PFSK-1 (cell line): ENCODE measurements around the gene CHST11.

Experiments used
- FOXP2 ChIP-seq: optimal IDR thresholded peaks from 2 replicates; pipeline ENCODE3; 2011; ENCODE audit warnings: borderline replicate concordance, control low read depth, inconsistent platforms; ENCODE audit not compliant: insufficient read depth; ENCODE audit errors: extremely low read length, extremely low read depth
- POLR2AphosphoS5 ChIP-seq: IDR thresholded peaks from 2 replicates; pipeline ENCODE4 v1.6.1; 2012; ENCODE audit warnings: low read depth, mild to moderate bottlenecking, control low read depth, low read length, moderate library complexity
- SIN3A ChIP-seq: IDR thresholded peaks from 2 replicates; pipeline ENCODE4 v1.6.1; 2012; ENCODE audit warnings: mild to moderate bottlenecking, low read length, moderate library complexity, borderline replicate concordance; ENCODE audit not compliant: insufficient read depth
- TAF1 ChIP-seq: IDR thresholded peaks from 2 replicates; pipeline ENCODE4 v1.6.1; 2012; ENCODE audit warnings: low read length, control low read depth, borderline replicate concordance; ENCODE audit not compliant: insufficient read depth
- TF ChIP-seq, protein P1 (sequence below), 2 experiments: IDR thresholded peaks; 2 replicates each; pipeline versions ENCODE4 v1.6.1 to v1.8.0; 2011 to 2012; ENCODE audit warnings: low read depth in 2 of 2, low read length in 2 of 2, control low read depth in 1 of 2, inconsistent platforms in 1 of 2, mild to moderate bottlenecking in 1 of 2, moderate library complexity in 1 of 2; ENCODE audit not compliant: insufficient read depth in 1 of 2

CHST11 gene

DNA sequence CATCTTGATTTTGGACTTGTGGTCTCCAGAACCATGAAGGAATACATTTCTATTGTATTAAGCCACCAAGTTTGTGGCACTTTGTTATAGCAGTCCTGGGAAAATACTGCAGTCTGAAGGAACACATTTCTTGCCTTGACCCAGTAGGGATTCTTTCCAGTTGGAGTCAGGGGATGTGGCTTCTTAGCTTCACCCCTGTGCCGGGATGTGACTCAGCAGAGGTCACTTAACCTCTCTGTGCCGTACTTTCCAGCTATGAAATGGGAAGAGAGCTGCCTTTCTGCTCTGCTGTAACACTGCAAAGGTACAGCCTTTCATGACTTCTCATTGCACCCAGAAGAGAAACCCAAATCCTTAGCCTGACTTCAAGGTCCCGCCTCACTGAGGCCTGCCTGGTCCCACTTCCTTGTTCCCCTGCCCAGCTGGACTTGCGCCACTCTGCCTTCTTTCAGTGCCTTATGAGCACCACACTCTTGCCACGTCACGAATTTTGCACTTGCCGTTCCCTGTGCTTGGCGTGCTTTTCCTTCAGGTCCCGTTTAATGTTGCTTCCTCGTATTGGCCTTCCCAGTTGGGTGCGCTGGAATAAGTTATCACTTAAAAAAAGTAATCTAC, 24.2 kb downstream of the CHST11 start:
- TF ChIP-seq, protein P1, sequence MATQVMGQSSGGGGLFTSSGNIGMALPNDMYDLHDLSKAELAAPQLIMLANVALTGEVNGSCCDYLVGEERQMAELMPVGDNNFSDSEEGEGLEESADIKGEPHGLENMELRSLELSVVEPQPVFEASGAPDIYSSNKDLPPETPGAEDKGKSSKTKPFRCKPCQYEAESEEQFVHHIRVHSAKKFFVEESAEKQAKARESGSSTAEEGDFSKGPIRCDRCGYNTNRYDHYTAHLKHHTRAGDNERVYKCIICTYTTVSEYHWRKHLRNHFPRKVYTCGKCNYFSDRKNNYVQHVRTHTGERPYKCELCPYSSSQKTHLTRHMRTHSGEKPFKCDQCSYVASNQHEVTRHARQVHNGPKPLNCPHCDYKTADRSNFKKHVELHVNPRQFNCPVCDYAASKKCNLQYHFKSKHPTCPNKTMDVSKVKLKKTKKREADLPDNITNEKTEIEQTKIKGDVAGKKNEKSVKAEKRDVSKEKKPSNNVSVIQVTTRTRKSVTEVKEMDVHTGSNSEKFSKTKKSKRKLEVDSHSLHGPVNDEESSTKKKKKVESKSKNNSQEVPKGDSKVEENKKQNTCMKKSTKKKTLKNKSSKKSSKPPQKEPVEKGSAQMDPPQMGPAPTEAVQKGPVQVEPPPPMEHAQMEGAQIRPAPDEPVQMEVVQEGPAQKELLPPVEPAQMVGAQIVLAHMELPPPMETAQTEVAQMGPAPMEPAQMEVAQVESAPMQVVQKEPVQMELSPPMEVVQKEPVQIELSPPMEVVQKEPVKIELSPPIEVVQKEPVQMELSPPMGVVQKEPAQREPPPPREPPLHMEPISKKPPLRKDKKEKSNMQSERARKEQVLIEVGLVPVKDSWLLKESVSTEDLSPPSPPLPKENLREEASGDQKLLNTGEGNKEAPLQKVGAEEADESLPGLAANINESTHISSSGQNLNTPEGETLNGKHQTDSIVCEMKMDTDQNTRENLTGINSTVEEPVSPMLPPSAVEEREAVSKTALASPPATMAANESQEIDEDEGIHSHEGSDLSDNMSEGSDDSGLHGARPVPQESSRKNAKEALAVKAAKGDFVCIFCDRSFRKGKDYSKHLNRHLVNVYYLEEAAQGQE (IDR thresholded peaks at IDR 0.05; ENCODE audit: insufficient read depth in 1 of 2, low read depth in 2 of 2, low read length in 2 of 2), result no peak
- TF ChIP-seq FOXP2, result no peak
- TF ChIP-seq SIN3A, result no peak
- no peak for TF ChIP-seq POLR2AphosphoS5
- TF ChIP-seq TAF1, result no peak

DNA sequence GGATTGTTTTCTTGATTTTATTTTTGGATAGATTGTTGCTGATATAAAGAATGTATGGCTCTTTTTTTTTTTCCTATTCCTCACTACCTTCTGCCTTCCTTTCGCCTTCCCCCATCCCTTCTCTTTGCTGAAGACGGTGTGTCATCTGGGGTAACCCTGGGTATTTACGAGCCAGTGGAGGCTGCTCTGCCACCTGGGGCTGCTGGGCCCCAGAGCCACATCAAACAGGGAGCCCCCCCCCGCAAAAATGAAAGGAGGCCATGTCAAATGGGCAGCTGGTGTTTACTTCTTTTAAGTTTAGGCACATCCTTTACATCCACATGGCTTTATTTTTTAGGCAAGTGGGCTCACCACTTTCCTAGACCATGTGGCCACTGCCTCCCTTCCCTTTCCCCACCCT, 25.4 kb downstream of the CHST11 start:
- TF ChIP-seq, protein P1 (IDR thresholded peaks at IDR 0.05; ENCODE audit: insufficient read depth in 1 of 2, low read depth in 2 of 2, low read length in 2 of 2), result no peak
- TF ChIP-seq SIN3A, result no peak
- TF ChIP-seq FOXP2, result no peak
- no peak for TF ChIP-seq POLR2AphosphoS5
- TF ChIP-seq TAF1, result no peak

DNA sequence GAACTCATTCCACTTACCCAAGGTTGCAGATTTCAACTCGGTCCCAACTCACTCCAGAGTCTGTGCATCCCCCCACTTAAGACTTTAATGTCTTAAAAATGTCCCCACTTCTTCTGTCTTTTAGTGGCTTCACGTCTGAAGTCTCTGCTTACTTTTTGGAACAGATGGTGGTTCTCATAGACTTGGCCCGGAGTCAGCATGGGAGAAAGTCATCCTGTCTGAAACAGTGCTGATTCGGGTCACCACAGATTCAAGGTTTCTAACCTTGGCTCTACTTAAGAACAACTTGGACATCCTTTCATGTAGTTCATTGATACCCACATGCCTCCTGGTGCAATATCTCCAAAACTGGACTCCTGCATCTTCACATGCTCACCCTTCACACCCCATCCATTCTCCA, 26.0 kb downstream of the CHST11 start:
- TF ChIP-seq FOXP2 (no peak), POLR2AphosphoS5 (no peak), SIN3A (no peak), TAF1 (no peak)
- TF ChIP-seq, protein P1 (IDR thresholded peaks at IDR 0.05; ENCODE audit: insufficient read depth in 1 of 2, low read depth in 2 of 2, low read length in 2 of 2), result no peak

DNA sequence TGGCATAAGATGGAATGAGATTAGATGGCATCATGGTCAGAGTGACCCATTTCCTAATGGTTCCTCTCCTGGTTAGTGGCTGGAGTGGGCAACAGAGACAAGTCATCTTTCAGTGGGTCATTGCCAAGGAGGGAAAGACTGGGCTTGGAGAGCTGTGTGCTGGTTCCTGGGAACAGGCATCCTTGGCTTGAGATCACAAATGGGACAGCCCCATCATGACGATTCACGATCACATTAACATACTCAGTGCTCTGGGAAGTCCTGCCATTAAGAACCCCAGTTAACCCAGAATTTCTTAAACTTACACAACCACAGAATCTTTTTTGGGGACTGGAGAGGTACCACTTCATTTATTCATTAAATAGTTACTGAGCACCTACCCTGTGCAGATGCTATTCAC, 27.3 kb downstream of the CHST11 start:
- TF ChIP-seq FOXP2 (no peak), TAF1 (no peak), POLR2AphosphoS5 (no peak)
- TF ChIP-seq, protein P1 (IDR thresholded peaks at IDR 0.05; ENCODE audit: insufficient read depth in 1 of 2, low read depth in 2 of 2, low read length in 2 of 2), result no peak

DNA sequence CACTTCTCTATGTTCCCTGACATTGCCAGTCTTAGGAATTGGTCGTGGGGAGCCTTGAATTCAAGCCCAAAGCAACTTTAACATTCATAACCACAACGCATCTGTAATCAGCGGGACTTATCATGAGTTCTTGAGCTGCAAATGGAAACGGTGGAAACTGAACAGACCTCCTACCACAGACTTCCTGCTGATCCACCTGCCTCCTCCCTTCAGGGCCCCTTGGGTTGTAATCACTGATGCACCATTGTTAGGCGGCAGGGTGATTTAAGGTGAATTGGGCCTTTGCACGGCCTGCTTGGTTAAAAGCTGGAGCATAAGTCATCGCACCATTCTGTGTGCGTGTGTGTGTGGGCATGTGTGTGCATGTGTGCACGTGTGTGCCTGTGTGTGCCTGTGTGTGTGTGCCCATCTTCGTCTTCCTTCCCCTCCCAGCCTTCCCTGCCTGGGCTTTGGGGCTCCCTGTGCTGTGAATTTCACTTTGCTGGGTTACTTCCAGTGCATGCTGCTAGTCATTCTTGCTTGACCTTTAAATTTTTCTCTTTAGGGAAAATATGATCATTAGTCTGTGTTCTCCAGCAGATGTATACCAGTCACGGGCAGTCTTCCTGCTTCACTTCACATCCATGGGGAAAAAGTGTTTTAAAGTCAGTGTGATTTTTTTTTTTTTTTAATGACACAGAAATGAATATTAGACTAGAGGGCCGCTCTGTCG, 29.1 kb downstream of the CHST11 start:
- TF ChIP-seq, protein P1 (IDR thresholded peaks at IDR 0.05; ENCODE audit: insufficient read depth in 1 of 2, low read depth in 2 of 2, low read length in 2 of 2), result no peak
- TF ChIP-seq TAF1 (no peak), SIN3A (no peak), POLR2AphosphoS5 (no peak), FOXP2 (no peak)
